ENCODE data around the gene ALDH5A1.

DNA sequence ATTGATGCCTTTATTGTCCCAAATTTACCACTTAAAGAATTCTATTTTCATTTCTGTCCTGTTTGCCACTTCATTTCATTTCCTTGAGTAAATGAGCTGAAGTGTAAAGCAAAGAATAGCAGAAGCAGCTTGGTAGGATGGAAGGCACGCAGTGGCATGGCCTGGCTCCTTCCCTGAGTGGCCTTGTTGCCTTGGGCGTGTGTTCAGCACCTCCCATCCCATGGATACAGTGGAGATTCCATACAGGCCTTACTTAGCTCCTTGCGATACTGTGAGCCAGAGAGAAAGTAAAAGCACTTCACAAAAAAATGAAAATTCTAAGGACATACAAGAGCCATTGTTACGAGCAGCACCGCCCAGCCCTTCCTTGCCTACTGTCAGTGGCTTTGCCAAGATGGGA is 39.6 kb downstream of the ALDH5A1 start:
- no peak for TF ChIP-seq SIN3A (IDR thresholded peaks at IDR 0.05; ENCODE audit: borderline replicate concordance, insufficient read depth, low read length)
- TF ChIP-seq TAF1 (IDR thresholded peaks at IDR 0.05; ENCODE audit: borderline replicate concordance, insufficient read depth, low read length) = no peak
- TF ChIP-seq, protein P1, sequence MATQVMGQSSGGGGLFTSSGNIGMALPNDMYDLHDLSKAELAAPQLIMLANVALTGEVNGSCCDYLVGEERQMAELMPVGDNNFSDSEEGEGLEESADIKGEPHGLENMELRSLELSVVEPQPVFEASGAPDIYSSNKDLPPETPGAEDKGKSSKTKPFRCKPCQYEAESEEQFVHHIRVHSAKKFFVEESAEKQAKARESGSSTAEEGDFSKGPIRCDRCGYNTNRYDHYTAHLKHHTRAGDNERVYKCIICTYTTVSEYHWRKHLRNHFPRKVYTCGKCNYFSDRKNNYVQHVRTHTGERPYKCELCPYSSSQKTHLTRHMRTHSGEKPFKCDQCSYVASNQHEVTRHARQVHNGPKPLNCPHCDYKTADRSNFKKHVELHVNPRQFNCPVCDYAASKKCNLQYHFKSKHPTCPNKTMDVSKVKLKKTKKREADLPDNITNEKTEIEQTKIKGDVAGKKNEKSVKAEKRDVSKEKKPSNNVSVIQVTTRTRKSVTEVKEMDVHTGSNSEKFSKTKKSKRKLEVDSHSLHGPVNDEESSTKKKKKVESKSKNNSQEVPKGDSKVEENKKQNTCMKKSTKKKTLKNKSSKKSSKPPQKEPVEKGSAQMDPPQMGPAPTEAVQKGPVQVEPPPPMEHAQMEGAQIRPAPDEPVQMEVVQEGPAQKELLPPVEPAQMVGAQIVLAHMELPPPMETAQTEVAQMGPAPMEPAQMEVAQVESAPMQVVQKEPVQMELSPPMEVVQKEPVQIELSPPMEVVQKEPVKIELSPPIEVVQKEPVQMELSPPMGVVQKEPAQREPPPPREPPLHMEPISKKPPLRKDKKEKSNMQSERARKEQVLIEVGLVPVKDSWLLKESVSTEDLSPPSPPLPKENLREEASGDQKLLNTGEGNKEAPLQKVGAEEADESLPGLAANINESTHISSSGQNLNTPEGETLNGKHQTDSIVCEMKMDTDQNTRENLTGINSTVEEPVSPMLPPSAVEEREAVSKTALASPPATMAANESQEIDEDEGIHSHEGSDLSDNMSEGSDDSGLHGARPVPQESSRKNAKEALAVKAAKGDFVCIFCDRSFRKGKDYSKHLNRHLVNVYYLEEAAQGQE (IDR thresholded peaks at IDR 0.05; ENCODE audit: insufficient read depth in 1 of 2, low read depth in 2 of 2, low read length in 2 of 2) = no peak

Data from PFSK-1 (cell line).